Activated CD8-positive, alpha-beta memory T cell treated with anti-CD3 and anti-CD28 coated beads for 48 hours (primary cell): ENCODE results near the gene IFI27L2.

Experiments
- DNase-seq, 3 experiments: peaks; one replicate each; pipeline ENCODE4 v3.0.0-alpha.2; 2020; ENCODE audit warnings: low read depth in 2 of 3, low spot score in 2 of 3

IFI27L2 gene

DNA sequence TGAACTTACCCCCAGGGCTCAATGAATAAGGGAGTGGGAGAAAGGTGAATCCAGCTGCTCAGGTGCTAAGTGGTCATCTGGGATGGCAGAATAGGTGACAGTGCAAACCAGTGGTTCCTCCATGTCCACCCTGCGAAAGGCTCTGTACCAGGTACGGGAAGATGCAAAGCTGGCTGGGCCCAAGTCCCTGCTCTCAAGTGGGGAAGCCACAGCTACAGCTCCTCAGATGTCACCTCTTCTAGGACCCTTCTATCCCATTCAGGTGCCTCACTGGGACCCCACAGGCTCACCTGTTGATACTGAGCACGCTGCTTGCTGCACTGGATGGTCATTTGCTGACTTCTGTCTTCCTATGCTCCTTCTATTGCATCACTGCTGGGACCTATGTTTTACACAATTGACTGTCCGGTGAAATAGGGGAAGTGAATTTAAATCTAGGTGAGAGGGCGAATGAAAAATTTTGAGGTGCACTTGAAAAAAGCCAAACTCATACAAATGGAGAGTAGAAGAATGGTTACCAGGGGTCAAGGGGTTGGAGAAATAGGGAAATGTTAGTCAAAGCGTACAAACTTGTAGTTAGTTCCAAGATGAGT, 24.4 kb upstream of the IFI27L2 start:
- no peak for DNase-seq

DNA sequence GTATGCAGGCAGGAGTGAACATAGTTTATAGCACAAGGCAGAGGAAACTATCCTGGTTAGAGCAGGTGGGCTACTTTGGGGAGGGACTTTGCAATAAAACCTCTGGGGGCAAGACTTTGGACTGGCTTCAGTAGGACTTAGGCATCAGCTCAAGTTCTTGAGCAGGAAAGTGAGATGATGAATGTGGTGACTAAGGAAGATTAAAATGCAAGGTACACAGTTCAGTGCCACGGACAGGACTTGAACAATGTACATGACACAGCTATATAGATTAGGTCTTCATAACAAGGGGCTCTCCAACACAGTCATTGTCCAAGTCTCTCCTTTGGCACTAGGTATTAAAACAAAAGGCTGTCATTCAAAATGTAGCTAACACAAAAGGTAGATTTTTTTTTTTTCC, 23.3 kb upstream of the IFI27L2 start:
- no peak for DNase-seq

DNA sequence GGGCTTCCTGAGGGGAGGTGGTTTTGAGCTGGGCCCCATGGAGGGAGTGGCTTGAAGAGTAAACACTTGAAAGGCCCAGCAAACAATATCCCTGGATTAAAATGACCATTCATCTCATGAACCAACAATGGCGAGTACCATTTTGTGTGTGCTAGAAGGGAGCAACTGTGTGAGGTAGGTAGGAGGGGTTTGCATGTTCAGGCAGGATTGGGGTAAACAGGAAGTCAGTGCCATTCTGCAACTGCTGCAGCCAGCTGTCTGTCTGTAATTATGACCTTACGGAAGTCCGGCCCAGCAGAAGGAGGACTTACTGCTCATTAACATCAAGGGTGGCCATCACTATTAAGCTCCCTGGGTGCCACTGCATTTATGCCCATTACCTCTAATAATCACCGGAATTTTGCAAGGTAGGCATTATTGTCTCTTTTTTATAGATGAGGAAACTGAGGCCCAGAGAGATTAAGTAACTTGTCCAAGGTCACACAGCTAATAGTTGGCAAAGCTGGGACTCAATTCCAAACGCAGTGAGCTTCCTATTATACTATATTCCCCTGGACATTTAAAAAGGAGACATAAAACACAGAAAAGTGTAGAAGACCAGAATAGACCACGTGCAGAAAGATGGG, 16.6 kb upstream of the IFI27L2 start:
- no peak for DNase-seq

GRCh38 chr14:94144765-94145164, 15.4 kb upstream of the IFI27L2 start:
- DNase-seq: no peak

DNA sequence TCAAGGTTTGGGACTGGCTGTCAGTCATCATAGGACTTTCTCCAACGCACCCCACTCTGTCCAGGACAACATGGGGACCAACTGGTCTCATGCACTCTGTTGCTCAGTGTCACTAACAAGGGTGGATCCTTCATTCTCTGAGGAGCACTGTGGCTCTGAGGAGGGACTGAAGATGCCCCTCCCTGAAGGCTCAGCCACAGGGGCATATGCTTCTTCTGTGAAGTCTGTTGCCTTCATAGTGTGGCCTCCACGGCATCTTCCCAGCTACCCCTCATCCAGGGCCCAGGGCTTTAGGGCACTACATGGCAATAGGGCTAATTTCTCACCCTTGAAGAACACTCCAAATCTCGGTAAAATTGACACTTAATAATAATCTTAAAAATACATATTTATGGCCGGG, 14.3 kb upstream of the IFI27L2 start:
- DNase-seq: no peak

- DNase-seq: no peak
Observed at GRCh38 chr14:94143239-94143638, 13.8 kb upstream of the IFI27L2 start.

GRCh38 chr14:94142836-94143235, 13.4 kb upstream of the IFI27L2 start:
- no peak for DNase-seq

GRCh38 chr14:94142247-94142646, 12.8 kb upstream of the IFI27L2 start:
- no peak for DNase-seq

- no peak for DNase-seq
Observed at GRCh38 chr14:94139421-94139820, 10.0 kb upstream of the IFI27L2 start.

- DNase-seq: no peak
Observed at GRCh38 chr14:94139006-94139405, 9.6 kb upstream of the IFI27L2 start.

DNA sequence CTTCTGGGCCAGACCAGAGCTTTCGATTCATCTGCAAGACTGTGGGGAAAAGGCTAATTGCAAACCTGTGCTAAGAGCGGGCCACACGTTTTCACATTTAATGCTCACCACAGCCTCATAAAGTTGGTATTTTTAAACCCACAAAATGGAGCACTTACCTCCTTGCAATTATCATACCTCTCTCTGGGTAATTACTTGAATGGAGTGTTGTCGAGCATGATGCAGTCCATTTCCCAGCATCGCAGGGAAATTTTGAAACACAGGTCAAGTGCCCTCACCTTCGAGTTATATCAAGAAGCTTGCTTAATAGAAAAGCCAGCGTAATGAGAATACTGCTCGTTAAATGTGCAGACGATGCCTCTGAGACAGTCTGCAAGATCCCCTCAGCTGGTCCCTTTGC, 8.8 kb upstream of the IFI27L2 start:
- DNase-seq: no peak

DNA sequence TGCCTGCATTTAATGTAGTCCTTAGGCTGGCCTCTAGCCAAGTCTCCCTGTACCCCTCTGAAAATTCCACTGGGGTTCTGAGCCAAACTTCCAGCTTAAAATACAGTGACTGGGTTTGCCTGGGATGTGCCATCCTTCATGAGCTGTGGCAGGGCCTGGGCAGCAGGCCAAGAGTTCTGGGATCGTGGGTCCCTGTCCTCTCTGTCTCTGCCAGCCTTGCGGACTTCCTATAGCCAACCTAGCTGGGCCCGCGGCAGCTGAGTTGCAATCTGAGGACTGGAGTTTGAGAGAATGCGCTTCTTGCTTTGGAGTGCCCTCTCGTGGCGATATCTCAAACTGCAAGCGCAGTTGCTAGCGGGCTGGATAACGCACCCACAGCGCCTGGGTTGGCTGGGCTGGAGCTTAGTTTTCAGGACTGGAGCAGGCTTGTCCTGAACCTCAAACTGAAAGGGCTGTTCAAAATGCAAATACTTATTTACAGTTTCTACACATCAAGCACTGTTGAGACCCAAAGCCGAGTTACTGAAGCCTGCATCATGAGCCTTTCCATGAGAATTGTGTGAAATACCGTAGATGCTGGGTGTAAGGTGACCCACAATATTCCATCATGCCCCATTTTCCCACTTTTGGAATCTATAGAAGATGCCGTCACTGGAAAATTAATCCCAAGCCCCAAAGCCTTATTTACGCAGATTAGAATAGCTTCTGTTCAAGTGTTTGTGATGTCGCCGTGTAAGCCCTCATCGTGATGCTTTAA, 7.3 kb upstream of the IFI27L2 start:
- DNase-seq: peak; percentile 54 to 83 (median 76)

- no peak for DNase-seq
Observed at GRCh38 chr14:94135476-94135875, 6.1 kb upstream of the IFI27L2 start.

DNA sequence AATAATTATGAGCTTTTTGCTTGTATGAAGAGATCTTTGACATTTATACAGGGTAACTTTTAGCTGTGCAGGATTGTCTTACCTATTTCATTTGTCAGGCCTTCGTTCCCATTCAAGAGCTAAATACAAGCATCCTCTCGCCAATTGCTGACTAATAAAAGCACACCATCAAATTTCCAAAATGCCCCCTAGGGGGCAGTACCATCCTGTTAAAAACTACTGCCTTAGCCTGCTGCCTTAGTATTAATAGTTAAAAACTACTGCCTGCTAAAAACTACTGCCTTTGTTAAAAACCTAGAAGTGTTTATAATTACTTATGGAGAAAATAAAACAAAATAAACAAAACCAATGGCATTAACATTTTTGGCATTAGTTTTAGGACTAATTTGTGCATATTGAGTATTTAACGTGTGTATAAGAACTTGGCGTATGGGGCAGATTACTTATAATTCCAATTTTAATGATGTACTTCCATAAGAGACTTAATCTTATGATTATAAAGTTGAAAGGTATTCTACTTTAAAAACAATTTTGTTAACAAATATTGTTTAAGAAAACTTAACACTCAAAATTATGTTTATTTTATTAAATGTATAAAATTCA, 3.0 kb upstream of the IFI27L2 start:
- DNase-seq: peak in 1 of 3 experiments; percentile 25

- no peak for DNase-seq
Observed at GRCh38 chr14:94129758-94130414, 482 bp upstream of the IFI27L2 start.

DNA sequence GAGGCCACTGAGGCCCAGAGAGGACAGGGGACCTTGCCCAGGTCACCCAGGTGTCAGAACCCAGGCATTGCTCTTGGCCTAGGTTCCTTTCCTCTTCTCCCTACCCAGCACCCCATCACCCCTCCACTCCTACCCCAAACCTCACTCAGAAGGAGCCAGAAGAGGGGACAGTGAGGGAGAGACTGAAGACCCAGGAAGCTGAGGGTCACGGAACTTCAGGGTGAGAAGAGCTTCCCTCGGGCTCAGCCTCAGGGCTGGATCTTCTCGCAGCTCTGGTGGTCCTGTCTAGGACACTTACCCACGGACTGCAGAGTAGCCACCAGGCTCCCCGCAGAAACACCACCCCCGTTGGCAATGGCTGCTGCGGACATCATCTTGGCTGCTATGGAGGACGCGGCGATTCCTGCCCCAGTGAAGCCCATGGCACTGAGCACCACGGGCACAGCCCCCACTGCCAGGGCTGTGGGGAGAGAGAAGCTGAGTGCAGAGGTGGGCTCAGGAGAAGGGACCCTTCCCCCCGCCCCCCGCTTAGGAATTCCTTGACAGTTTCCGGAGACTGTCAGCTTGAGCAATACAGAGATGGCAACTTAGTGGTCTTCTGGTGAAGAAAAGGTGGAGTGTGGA, 1.1 kb downstream of the IFI27L2 start:
- DNase-seq: no peak

- DNase-seq: no peak
Observed at GRCh38 chr14:94127330-94127729, 2.1 kb downstream of the IFI27L2 start.

GRCh38 chr14:94126800-94127199, 2.6 kb downstream of the IFI27L2 start:
- no peak for DNase-seq

DNA sequence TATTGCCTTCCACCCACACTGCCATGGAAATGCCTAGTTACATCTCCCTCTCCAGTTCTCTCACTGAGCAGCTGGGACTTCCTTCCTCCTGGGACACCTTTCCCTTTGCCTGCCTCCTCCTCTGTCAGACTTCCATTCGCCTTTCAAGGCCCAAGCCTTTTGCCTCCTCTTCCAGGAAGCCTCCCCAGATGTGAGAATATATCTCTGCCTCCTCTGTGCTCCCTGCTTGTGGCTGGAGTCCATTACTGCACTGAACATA, 3.1 kb downstream of the IFI27L2 start:
- no peak for DNase-seq

DNA sequence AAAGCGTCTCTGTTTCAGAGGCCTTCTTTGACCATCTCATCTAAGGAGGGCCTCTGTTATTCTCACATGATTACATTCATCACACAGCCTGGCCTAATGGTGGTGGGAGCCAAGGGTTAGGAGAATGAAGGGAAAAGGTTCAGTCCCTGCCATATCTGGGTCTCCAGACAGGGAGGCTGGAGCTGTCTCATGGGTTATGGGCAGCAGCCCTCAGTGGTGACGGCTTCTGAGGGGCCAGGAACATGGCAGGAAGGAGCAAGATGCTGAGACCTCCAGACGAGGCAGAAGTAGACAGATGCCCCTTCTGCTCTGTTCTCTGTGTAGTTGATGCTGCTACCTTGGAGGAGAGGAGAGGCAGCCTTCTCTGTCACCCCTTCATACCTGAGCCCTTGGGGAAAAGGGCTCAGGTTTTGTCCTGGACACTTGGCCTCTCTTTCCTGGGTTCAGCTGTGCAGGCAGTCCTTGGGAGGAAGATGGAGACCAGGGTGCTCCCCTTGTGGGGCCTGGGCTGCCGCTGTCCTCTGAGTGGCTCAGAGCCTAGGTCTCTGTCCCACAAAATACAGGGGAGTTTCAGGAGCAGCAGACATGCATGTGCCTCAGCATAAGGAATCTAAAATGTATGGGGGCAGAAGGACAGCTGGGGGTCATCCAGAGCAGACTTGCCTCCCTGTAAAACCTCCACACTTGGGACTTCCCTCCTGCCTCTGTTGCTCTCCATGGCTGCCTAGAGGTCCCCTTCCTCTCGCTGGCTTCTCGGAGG, 3.6 kb downstream of the IFI27L2 start:
- no peak for DNase-seq
